Stimulated activated CD4-positive, alpha-beta T cell treated with anti-CD3 and anti-CD28 coated beads, Interleukin-4, amount 100 ng/mL, for 24 hours (primary cell): Measurements from ENCODE around the gene PSTPIP1.

Source experiments
- DNase-seq: peaks from one replicate; pipeline ENCODE4 v3.0.0-alpha.2; 2020

Gene PSTPIP1

GRCh38 chr15:77075528-77075927 lies 80.6 kb downstream of the PSTPIP1 start:
- DNase-seq: no peak

DNA sequence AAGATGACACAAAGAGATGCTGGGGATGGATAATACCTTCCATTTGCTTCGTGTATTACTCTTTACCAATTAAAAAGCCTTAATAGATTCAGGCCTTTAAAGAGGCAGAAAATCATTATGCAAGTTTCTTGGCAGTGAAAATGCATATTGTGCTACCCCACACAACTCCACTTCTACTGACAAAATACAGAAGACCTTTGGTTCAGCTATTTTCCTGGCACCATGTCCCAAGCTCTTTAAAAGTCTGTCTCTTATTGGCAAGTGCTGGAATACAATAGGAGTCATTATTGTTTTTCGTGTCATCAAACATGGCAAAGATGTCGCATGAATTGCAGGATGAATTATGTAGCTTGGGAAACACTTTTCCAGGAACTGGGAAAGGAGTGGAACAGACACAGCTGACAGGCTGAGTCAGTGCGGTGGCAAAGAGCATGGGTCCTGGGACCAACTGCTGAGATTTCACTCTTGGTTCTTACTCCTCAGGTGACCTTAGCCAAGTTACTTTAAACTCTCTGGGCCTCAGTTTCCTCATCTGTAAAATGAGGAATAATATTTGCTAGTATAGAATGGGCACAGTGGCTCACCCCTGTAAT lies 81.5 kb downstream of the PSTPIP1 start:
- DNase-seq: no peak

GRCh38 chr15:77081971-77082370 lies 87.0 kb downstream of the PSTPIP1 start:
- no peak for DNase-seq

- DNase-seq: peak; percentile 59
These were observed 88.6 kb downstream of the PSTPIP1 start for GRCh38 chr15:77083381-77084160.

DNA sequence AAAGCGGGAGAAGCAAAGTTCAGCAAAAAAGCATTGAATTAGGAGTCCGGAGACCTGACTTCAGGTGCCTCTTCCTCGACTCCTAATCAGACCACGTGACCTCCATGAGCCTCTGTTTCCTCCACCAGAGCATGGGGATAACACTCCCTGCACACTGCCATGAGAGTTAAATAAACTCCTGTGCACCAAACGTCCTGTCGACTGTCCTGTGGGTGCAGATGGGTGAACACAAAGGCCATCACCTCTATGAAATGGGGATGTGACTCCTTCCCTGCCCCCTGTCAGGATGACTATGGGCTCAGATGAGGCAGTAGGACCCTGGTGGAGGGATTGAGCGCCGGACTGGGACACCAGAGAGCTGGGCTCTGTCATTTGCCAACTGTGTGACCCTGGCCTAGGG lies 89.5 kb downstream of the PSTPIP1 start:
- no peak for DNase-seq

DNA sequence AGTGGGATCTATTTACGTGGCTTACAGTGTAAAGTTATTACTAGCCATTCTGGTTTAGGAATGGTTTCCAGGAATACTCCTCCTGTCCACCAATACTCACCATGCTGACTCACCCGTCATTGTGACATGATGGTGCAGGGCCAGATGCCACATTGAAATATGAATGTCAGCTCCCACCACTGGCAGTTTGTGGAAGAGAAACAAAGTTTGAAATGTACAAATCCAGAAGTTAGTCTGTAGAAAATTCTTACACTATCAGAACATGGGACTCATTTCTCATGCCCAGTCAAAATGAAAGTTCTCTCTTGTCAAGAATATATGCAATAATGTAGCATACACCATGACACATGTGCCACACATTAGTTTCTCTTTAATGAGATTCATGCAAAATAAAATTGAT lies 90.4 kb downstream of the PSTPIP1 start:
- no peak for DNase-seq
